T1000 (cell line): ENCODE measurements around the gene NUCB2.

Experiments
- DNase-seq: peaks from one replicate; lab custom pipeline; 2025; ENCODE audit warnings: mixed read lengths; lab: John Stamatoyannopoulos, UW

Gene NUCB2

GRCh38 chr11:17268902-17269301 is 7.6 kb upstream of the NUCB2 start:
- DNase-seq: no peak

- no peak for DNase-seq
Measured at GRCh38 chr11:17272801-17273200, 3.7 kb upstream of the NUCB2 start.

- DNase-seq: no peak
Measured at GRCh38 chr11:17273211-17273610, 3.3 kb upstream of the NUCB2 start.

GRCh38 chr11:17273668-17274282 is 2.8 kb upstream of the NUCB2 start:
- no peak for DNase-seq

- no peak for DNase-seq
Measured at GRCh38 chr11:17275400-17276235, 921 bp upstream of the NUCB2 start.

- no peak for DNase-seq
Measured at GRCh38 chr11:17277024-17277584, 565 bp downstream of the NUCB2 start.

GRCh38 chr11:17280494-17281127 is 4.1 kb downstream of the NUCB2 start:
- DNase-seq: no peak

- no peak for DNase-seq
Measured at GRCh38 chr11:17286332-17286731, 9.8 kb downstream of the NUCB2 start.

- DNase-seq: no peak
Measured at GRCh38 chr11:17287058-17287457, 10.5 kb downstream of the NUCB2 start.

GRCh38 chr11:17291710-17292109 is 15.2 kb downstream of the NUCB2 start:
- DNase-seq: no peak

GRCh38 chr11:17293311-17293710 is 16.8 kb downstream of the NUCB2 start:
- no peak for DNase-seq

GRCh38 chr11:17294033-17294432 is 17.5 kb downstream of the NUCB2 start:
- DNase-seq: no peak

GRCh38 chr11:17296852-17297559 is 20.5 kb downstream of the NUCB2 start:
- no peak for DNase-seq

GRCh38 chr11:17298302-17298701 is 21.8 kb downstream of the NUCB2 start:
- no peak for DNase-seq

- DNase-seq: no peak
Measured at GRCh38 chr11:17300372-17300771, 23.8 kb downstream of the NUCB2 start.

- no peak for DNase-seq
Measured at GRCh38 chr11:17313349-17314231, 37.1 kb downstream of the NUCB2 start.

- no peak for DNase-seq
Measured at GRCh38 chr11:17314232-17314547, 37.7 kb downstream of the NUCB2 start.

- no peak for DNase-seq
Measured at GRCh38 chr11:17314904-17315426, 38.4 kb downstream of the NUCB2 start.

- no peak for DNase-seq
Measured at GRCh38 chr11:17328871-17329494, 52.4 kb downstream of the NUCB2 start.

GRCh38 chr11:17331669-17332068 is 55.1 kb downstream of the NUCB2 start:
- DNase-seq: no peak
